Globus pallidus (tissue), 1 donor: ENCODE results near the gene HS6ST1.

ENCODE experiments used
- DNase-seq: peaks from one replicate; pipeline ENCODE4 v3.0.0-alpha.2; 2015; ENCODE audit warnings: low spot score

The HS6ST1 gene, protein sequence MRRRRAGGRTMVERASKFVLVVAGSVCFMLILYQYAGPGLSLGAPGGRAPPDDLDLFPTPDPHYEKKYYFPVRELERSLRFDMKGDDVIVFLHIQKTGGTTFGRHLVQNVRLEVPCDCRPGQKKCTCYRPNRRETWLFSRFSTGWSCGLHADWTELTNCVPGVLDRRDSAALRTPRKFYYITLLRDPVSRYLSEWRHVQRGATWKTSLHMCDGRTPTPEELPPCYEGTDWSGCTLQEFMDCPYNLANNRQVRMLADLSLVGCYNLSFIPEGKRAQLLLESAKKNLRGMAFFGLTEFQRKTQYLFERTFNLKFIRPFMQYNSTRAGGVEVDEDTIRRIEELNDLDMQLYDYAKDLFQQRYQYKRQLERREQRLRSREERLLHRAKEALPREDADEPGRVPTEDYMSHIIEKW

DNA sequence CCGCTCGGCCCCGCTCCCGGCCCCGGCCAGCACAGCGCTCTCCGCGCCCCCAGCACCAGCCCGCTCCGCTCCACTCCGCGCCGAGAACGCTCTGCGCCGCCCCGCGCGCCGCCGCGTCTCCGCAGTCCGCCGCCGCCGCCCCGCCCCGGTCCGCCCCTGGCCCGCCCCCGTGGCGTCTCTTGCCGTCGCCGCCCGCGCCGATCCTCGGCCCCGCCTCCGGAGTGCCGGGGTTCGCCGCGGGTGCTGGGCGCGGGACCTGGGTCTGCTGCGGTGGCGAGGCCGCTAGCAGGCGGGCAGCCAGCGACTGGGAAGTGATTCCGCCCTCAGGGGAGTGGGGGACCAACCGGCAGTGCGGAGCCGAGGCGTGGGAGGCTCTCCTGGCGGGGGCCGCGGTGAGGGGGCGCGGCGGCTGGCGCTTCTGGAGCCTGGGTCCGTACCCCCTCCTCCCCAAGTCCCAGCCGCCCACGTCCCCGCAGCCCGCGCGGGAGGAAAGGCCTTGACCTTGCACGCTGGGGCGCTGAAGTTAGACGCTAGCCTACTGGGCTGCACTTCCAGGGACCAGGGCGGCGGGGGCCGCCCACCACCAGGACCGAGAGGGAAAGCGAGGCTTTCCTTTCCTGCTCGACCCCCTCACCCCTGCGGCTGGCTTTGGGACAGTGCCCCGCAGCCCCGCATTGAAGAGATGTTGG lies at the start of gene HS6ST1:
TSS of gene HS6ST1 (minus strand) at position 93 of the 689 bp plus-strand sequence. CDS start 305 bp downstream, outside the sequence.
- DNase-seq = peak; percentile 82

DNA sequence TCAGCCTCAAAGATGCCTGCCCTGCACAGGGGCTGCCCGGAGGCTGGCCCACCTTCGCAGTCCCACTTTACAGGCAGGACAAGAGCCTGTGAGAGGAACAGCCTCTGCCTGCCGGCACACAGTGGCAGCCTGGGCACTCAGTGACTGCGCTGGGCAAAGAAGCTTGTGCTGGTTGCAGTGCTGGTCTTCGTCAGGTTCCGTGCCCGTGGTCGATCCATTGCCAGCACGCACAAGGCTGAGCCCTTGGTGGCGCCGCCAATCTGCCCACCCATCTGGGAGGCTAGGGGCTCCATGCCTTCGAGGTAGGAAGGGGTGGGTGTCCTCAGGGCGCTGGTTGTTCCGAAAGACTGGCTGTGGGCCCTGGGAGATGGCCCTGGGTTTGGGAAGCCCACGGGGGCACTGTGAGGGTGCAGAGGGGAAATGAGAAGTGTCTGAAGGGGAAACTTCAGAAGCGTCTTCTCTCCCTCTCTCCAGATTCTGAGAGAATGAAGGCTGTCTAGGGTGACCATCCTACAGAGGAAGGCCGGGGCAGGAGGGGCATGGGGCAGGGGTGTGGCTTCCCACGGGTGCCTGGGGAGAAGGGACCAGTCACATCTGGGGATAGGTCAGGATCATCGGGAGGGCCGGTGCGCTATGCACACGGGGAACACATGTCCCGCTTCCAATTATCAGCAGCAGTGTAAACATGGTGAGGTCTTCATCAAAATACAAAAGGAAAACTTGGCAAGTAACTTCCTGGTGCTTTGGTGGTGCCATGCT lies 49.1 kb upstream of the HS6ST1 start:
- no peak for DNase-seq

DNA sequence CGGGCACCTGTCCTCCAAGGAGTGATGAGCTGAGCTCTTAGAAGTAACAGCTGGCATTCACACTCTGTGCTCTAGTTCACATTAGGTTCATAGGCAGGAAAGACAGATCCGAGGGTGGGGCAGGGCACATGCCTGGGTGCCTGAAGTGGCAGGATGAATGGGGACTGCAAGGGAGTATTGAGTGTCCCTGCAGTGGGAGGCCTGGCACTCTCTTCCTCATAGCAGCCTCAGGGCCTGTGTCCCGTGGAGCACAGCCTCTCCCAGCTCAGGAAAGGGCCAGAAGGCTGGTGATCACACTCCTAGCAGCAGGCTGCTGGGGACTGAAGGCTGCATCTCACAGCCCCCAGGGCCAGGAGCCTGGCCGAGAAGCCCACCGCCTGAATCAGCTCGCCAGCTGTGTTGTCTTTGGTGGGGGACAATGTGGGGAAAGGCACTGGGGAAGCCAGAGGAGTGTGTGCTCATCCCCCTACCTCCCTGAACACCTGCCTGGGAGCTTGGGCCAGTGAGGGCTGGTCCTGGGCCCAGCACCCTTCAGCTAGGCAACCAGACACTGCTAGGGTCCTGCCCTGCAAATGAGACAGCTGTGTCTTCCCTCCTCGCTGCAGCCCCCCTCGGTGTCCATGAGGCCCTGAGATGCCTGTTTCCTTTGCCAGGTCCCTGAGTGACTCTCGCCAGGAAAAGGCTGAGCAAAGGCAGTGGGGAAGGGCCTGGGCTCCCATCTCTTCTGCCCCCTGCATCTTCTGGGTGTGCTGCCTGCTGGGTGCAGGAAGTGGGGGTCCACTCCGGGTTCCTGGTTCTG lies 48.2 kb upstream of the HS6ST1 start:
- DNase-seq = no peak

DNA sequence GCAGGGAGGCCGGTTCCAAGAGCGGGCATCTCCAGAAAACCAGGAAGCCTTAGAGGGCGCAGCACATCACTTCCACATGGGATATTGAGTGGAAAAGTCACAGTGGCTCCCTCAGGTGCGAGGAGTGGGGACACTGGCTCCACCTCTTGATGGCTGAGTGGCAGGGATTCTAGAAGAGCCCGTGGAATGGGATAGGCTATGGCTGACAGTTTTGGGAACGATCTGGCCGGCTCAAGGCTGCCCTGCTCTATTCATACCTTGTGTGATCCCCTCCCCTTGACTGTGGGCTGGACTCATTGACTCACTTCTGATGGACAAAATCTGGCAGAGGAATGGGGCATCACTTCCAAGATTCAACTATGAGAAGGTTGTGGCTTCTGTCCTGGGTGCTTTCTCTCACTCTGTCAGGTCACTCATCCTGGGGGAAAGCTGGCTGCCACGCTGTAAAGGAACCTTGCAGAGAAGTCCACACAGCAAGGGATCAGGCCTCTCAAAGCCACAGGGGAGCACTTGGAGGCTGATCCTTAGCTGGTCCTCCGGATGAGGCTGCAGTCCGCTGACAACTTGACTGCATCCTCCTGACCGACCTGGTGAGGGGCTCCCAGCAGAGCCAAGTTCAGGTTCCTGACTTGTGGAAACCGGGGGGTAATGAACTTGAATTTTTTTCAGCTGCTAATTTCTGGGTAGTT lies 46.7 kb upstream of the HS6ST1 start:
- DNase-seq = no peak

DNA sequence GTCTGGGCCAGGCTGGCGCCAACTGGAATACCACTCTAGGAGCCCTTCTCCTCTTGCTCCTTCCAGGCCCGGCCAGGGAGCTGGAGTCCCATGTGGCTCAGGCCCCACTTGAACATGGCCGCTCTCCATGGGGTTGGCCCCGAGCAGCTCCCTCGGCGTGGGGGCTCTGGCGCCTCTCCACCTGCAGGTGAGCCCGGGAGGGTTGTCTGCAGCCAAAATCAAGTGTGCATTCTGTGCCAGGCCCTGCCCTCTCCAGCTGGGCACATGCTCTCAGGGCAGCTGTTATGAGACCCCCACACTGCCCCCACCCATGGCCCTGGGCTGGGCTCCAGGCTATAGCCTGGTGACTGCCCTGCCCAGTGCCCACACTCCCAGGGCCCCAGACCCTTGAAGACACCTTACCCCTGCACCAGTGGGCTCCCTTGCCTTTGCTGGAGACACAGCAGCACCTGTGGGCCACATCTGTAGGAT lies 45.8 kb upstream of the HS6ST1 start:
- no peak for DNase-seq

DNA sequence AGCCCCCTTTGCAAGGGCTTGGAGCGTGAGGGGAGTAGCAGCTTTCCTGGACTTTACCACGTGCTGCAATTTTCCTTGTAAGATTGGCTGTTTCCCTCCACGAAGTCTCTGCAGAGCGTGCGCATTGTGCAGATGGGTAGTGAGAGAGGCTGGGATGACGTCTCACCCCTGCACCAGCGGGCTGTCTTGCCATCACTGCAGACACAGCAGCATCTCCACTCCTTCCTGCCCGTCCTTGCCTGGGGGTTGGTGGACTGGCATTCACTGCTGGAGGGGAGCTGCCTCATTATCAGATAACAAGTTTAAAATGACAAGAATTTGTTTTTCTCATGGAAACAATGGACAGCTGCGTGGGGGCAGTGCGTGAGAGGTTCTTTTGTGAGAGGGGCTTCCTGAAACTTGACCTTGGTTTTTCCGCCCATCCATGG lies 45.3 kb upstream of the HS6ST1 start:
- DNase-seq = no peak

DNA sequence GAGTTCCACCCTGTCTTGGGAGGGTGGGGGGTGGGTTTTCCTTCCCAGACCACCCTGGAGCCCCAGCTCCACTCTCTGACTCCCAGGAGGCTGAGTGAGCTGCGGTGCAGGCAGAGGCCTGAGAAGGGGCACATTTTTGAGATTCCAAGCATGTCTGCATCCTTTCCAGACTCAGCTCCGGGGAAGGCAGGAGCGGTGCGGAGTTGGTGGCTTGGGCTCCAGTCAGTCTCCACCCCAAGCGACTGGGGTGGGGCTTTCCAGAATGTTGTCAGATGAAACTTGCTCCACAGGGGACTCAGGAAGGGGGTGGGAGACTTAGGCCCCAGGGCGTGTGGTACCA lies 44.2 kb upstream of the HS6ST1 start:
- no peak for DNase-seq

DNA sequence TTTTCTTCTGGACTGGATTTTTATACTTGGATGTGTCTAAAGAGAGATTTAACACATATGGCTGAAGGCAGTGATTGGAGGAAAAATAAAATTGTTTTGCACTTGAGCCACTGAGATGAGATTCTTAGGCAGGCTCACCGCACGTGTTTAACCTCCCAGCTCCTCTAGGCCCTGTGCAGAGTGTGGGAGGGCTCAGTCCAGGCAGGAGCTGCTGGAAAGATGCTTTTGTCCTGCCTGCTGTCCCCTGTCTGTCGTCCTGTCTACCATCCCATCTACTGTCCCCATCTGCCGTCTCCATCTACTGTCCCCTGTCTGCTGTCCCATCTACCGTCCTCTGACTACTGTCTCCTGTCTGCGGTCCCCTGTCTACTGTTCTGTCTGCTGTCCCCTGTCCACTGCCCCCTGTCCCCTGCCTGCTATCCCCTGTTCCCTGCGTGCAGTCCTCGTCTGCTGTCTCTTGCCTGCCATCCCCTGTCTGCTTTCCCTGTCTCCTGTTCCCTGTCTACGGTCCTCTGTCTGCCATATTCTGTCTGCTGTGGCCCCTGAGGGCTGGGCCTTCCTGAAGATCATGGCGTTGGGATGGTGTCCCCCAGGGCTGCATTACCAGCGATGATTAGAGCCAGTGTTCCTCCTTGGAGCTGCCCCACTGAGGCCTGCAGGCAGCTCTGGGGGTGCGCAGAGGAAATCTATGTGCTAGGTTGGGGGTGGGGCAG lies 43.7 kb upstream of the HS6ST1 start:
- DNase-seq = no peak

DNA sequence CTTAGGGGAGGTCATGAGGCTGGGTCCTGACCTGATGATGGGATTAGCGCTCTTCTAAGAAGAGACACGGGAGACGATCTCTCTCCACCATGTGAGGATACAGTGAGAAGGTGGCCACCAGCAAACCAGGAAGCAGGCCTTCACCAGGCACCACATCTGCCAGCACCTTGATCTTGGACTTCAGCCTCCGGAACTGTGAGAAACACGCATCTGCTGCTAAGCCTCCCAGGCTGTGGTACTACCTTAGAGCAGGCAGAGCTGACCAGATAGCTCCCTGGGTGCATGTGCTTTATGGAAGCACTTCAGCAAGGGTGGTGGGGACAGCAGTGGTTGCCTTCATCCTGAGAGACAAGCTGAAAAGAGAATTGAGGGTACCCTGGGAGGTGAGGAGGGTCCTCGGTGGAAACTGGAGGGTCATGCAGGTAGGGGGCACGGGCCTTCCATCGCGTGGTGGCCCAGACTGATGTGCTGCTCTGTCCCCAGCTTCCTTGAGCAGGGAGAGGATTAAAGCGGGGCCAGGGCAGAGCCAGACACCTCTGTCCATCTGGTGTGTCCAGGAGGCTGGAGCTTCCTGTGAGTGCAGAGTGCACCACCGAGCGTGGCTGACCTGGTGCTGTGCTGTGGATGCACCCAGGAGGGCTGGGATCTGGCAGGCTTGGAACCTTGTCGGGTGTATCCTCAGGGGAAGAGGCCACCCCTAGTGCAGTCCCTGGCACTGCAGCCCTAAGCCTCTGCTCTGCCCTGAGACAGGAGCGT lies 42.9 kb upstream of the HS6ST1 start:
- no peak for DNase-seq

DNA sequence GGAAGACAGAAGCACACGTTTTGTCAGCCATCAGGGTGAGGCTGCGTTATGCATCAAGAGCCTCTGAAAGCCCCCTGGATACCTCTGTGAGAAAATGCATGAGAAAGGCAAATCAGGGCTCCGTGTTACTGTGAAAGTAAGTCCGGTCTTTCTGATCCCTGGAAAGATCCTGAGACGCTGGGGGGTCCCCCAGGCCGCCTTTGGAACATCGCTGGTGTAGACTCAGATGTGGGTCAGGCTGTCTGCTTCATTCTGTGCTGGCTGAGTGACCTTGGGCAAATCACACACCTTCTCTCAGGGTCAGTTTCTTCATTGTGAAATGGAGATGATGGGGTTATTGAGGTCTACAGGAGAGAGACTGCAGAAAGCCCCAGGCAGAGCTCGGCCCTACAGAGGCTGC lies 42.0 kb upstream of the HS6ST1 start:
- DNase-seq = no peak

DNA sequence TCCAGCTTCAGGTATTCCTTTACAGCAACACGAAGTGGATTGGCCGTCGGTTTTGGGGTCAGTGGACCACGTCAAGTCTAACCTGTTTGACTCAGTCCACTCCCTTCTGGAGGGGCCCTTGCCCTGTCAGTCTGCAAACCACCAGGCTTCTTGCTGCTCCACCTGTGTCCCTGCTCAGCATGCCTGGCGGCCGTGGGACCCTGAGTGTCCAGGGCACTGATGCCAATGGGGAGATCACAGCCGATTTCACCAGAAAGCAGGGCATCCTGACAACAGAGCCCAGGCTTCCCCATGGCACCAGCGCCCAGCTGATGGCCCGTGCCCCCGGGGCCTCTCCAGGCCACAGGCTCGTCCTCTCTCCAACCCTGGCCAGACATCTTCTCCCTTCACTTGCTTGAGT lies 41.2 kb upstream of the HS6ST1 start:
- no peak for DNase-seq

DNA sequence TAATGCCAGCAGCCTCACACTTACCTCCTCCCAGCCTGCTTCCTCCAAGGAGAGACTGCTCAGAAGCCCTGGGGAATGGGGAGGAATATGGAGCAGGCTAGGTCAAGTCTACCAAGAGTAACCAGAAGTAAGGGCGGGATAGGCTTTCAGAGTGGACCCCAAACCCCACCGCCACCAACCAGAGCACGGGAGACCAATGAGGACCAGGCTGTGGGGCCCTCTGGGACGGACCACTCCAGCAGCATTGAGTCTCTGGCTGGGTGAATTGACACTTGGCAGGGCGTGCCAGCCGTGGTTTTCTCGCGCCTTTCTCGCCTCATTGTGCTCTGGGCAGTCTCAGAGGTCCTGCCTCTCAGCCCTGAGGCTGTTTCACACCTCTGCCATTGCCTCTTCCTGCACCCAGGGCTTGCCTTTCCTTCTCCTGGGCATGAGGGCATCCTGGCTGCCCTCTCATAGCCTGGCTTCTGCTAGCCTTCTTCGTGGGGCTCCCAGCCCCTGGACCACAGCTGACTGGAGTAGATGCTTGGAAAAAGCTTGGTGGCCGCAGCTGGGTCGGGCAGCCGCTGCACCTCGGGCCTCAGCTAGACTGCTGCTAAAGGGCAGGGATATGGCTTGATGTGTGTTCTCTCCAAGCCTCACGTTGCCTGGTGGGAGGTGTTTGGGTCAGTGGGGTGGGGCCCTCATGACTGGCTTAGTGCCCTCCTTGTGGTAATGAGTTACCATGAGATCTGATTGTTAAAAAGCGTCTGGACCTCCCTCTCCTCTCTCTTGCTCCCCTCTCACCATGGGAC lies 40.5 kb upstream of the HS6ST1 start:
- no peak for DNase-seq

DNA sequence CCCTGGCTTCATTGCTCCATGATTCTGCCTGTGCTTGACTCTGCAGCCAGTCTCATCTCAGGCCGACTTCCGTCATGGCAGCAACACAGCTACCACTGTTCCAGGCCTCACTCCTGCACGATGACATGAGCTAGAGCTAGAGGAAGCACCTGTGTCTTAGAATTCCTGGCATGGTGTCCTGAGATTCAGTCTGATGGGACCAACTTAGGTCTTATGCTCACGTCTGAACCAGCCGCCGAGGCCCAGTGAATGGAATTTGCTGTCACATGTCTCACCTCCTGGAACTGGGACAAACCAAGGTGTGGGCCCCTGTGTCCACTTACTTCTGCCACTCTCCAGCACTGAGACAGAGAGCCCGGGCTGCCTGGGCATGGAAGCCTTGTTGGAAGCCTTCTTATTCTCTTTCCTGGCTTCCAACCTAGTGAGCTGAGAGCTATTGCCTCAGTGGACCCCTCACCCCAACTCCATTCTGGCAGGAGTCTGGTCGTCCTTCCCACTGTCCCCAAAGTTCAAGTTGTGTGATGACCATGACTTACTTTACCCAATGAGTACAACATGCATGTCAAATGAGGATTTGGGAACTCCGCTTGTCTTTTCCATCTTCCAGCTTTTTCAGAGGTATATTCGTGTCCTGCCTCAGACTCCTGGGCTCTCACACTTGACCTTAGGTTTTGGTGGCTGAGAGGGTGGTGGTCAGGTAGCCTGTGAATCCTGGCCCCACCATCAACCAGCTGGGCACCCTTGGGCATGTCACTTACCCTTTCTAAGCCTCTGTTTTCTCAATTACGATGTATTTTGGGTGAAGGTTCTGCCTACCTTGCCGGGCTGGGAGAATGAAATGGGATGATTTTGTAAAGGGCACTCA lies 39.1 kb upstream of the HS6ST1 start:
- no peak for DNase-seq

DNA sequence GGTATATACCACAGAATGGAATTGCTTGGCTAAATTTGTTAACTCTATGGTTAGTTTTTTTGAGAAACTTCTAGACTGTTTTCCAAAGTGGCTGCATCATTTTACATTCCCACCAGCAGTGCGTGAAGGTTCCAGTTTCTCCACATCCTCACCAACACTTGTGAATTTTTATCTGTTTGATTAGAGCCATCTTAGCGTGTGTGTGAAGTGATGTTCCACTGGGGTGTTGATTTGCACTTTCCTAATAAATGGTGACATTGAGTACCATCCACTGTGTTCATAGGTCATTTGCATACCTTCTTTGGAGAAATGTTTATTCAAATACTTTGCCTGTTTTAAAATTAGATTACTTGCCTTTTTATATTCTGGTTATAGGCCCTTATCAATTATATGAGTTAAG lies 37.5 kb upstream of the HS6ST1 start:
- no peak for DNase-seq

DNA sequence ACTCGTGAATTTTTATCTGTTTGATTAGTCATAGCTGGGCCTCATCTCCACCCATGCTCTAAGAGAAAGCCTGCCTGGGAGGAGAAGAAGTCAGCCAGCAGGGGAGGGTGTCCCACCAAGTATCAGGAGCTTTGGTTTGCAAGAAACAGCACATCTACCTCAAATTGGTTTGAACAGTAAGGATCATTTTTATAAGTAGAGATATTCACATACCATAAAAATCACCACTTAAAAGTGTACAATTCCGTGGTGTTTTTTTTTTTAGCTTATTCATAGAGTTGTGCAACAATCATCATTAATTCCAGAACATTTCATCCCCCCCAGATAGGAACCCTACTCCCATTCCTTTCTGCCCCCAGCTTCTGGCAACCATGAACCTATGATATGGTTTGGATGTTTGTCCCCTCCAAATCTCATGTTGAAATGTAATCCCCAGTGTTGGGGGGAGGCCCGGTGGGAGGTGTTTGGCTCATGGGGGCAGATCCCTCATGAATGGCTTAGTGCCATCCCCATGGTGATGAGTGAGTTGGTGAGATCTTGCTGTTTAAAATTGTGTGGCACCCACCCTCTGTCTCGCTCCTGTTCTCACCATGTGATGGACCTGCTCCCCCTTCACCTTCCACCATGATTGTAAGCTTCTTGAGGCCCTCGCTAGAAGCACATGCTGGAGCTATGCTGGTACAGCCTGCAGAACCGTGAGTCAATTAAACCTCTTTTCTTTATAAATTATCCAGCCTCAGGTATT lies 36.2 kb upstream of the HS6ST1 start:
- no peak for DNase-seq

DNA sequence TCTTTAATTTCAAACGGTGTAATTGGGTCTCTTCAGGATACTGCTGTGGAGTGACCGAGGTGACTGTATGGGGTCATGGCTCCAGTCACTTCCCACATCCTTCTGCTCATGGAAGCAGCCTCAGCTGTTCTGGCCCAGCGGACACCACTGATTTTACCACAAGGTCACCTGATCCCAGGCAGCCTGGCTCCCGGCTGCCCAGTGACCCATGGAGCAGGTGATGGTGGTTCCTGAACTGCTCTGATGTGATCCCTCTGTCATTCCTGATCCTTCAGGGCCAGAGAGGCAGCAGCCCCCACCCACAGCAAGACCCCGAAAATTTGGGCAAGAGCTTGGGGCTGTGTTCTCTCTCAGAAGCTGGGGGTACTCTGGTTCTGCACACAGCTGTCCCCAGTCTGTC lies 35.5 kb upstream of the HS6ST1 start:
- DNase-seq = no peak

DNA sequence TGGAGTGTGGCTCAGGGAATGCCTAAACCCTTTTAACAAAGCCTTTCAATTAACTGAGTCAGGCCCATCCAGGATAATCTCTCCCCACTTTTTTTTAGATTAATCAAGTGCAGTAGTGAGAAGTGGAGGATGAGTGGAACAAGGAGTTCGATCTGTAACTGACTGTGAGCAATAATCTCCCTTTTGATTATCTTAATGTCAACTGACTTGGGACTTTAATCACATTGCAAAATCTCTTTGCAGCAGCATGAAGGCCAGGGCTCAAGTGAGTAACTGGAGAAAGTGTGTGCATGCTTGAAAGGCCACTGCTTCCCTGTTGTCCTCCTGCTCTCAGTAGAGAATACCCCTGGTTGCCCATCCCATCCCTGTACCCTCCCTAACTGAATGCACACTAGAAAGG lies 32.1 kb upstream of the HS6ST1 start:
- DNase-seq = no peak
